GM12892 (cell line): ENCODE data around the gene ZDHHC12.

Experiments
- POLR2A ChIP-seq: IDR thresholded peaks from 2 replicates; pipeline ENCODE4 v1.6.1; 2011; ENCODE audit warnings: low read depth, low read length, control low read depth
- POLR2AphosphoS5 ChIP-seq: IDR thresholded peaks from 2 replicates; pipeline ENCODE4 v1.6.1; 2011; ENCODE audit warnings: low read depth, low read length, control low read depth

DNA sequence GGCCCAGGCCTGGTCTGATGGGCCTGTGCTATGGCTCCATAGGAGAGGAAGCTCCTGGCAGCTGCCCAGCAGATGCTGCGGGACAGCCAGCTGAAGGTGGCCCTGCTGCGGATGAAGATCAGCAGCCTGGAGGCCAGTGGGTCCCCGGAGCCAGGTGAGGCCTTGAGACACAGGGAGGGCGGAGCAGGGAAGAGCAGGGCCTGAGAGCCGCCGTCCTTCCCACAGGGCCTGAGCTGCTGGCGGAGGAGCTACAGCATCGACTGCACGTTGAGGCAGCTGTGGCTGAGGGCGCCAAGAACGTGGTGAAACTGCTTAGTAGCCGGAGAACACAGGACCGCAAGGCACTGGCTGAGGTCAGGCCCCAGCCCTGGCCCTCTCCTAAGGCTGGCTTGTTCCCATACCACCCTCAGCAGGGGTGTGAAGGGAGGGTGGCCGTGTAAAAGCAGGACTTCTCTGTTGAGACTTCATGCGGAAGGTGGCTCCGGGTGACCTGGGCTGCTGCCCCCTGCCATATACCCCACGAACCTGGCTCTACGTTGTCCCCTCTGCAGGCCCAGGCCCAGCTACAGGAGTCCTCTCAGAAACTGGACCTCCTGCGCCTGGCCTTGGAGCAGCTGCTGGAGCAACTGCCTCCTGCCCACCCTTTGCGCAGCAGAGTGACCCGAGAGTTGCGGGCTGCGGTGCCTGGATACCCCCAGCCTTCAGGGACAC is 17.1 kb downstream of the ZDHHC12 start:
- no peak for TF ChIP-seq POLR2AphosphoS5
- TF ChIP-seq POLR2A = no peak
